ENCODE measurements around the gene CCDC8.
"Not testable (repeated sequence)": the region's sequence is repeated elsewhere in the genome, so short reads cannot be mapped to it uniquely, and the experiment has no call there.

CCDC8 gene, protein sequence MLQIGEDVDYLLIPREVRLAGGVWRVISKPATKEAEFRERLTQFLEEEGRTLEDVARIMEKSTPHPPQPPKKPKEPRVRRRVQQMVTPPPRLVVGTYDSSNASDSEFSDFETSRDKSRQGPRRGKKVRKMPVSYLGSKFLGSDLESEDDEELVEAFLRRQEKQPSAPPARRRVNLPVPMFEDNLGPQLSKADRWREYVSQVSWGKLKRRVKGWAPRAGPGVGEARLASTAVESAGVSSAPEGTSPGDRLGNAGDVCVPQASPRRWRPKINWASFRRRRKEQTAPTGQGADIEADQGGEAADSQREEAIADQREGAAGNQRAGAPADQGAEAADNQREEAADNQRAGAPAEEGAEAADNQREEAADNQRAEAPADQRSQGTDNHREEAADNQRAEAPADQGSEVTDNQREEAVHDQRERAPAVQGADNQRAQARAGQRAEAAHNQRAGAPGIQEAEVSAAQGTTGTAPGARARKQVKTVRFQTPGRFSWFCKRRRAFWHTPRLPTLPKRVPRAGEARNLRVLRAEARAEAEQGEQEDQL

GRCh38 chr19:46413262-46414031, at the start of gene CCDC8:
Gene CCDC8, minus strand, starts transcription at chr19:46413564. Its CDS starts 754 bp downstream, at chr19:46412810.
- DNase-seq, result peak in 1 of 3 experiments; percentile 38

DNA sequence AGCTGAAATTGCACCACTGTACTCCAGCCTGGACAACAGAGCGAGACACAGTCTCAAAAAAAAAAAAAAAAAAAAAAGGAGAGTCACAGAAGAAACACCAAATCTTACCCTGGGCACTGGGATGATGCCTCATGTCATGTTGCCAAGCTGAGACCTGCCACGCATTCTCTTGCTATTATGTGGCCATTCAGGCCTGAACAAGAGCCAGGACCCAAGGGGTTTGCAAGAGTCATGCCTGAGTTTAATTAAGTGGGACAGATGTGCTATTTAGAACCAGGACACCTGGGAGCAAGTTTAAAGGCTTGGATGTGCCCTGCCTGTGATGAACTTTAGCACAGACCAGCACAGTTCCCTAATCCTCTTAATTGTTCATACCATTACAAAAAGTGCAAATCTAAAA, 48.2 kb upstream of the CCDC8 start:
- no peak for DNase-seq

- no peak for DNase-seq
Measured at GRCh38 chr19:46460981-46461380, 47.6 kb upstream of the CCDC8 start.

- DNase-seq, result no peak
Measured at GRCh38 chr19:46460055-46460454, 46.7 kb upstream of the CCDC8 start.

- DNase-seq, result no peak
Measured at GRCh38 chr19:46456930-46457329, 43.6 kb upstream of the CCDC8 start.

- no peak for DNase-seq
Measured at GRCh38 chr19:46454244-46454643, 40.9 kb upstream of the CCDC8 start.

- DNase-seq, result no peak
Measured at GRCh38 chr19:46453661-46454060, 40.3 kb upstream of the CCDC8 start.

GRCh38 chr19:46452186-46452585, 38.8 kb upstream of the CCDC8 start:
- no peak for DNase-seq

DNA sequence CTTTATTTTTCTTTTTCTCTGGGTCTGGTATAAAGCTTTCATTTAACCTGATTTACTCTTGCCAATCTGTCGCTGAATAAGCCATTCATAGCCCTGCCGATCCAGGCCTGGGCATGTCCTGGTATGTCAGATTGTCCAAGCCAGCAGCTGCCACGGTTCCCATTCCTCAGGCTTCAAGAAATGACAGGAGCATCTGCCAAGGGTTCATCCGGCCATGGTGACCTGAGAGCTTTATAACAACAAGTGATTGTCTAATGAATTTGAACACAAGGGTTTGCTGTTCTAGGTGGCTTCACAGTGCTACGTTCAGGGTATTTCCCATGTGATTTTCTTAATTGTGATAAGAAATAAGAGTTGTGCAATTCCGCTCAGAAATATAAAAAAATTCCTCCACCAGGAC, 38.0 kb upstream of the CCDC8 start:
- DNase-seq, result no peak

GRCh38 chr19:46450737-46451136, 37.4 kb upstream of the CCDC8 start:
- DNase-seq, result no peak

DNA sequence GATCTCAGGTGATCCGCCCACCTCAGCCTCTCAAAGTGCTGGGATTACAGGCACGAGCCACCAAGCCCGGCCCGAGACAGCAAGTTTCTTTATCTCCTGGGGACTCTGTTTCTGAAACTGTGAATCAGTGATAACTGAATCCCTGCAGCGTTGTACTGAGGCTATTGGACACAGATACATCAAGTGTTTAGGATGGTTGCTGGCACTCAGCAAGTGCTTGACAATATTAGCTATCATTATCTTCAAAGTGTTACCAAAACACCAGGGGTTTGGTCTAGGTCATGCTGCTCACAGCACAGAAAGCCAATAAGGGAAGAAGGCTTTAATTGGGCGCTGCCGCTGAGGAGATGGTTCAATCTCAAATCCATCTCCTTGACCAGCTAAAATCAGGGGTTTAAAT, 35.9 kb upstream of the CCDC8 start:
- peak in 1 of 3 experiments; percentile 40 for DNase-seq

DNA sequence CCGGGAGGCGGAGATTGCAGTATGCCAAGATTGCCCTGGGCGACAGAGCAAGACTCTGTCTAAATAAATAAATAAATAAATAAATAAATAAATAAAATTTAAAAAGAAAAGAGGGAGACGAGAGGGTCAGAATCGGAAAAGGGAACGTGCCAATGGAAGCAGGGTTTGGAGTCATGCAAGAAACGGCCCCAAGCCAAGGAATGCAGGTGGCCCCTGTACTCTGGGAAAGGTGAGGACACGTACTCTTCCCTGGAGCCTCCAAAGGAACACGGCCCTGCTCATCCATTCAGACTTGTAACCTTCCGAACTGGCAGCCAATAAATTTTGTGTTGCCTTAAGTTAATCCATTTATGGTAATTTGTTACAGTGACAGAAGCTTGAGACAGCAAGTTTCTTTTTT, 35.2 kb upstream of the CCDC8 start:
- no peak for DNase-seq

DNA sequence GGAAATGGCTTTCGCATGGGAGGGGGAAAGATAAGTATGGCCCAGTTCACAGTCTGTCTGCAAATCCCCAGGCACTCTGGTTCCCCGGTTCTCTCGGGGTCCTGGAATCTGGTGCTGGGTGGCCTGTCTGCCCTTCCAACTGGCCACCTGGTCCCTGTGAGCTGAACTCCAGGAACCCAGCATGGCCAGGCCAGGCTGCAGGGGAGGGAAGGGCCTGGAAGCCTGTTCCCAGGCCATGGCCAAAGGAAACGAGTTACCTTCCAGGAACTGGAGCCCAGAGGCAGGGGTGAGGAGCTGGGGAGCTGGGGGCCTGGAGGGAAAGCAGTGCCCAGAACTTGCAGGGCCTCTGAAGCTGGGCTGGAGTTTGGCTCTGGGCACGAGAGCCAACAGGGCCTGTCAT, 34.5 kb upstream of the CCDC8 start:
- no peak for DNase-seq

DNA sequence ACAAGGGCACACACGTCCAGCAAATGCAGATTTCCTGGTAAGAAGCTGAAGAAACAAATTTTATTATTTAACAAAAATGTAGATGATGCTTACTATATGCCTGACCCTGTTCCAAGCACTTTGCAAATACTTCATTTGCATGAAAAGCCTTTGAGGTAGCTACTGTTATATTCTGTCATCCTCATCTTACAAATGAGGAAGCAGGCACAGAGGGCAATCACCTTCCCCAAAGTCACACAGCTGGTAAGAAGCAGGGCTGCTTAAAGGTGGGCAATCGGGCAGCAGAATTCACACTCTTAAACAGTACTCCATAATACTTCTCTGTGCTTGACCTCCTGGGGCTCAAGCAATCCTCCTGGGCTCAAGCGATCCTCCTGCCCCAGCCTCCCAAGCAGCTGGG, 33.6 kb upstream of the CCDC8 start:
- no peak for DNase-seq

DNA sequence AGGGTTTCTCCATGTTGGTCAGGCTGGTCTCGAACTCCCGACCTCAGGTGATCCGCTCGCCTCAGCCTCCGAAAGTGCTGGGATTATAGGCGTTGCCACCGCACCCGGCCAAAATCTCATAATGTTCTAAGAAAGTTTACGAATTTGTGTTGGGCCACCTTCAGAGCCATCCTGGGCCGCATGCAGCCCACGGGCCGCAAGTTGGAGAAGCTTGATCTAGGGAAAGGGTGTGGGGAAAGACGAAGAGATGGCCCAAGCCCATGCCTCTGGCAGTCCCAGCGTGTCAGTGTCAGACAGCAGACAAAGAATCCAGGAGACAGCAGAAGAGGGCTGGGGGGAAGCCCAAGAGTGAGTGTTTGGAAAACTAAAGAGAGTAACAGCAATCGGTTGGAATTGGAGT, 32.7 kb upstream of the CCDC8 start:
- no peak for DNase-seq

- no peak for DNase-seq
Measured at GRCh38 chr19:46442808-46443450, 29.6 kb upstream of the CCDC8 start.

DNA sequence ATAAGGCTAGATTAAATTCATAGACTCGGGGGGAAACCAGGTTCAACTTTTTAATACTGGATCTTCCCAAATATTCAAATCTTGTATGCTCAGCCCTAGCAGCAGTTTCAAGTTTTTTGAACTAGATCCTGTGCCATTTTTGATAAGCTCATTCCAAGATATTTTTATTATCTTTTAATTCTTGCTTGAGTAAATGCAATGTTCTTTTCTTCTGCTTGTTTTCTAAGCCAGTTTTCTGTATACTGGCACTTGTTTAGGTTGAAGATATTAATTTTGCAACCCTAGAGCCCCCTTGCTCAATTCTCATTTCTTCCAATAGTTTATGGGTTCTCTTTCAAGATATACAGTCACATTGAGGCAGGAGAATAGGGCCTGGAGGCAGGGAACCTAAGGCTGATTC, 28.5 kb upstream of the CCDC8 start:
- DNase-seq, result no peak

DNA sequence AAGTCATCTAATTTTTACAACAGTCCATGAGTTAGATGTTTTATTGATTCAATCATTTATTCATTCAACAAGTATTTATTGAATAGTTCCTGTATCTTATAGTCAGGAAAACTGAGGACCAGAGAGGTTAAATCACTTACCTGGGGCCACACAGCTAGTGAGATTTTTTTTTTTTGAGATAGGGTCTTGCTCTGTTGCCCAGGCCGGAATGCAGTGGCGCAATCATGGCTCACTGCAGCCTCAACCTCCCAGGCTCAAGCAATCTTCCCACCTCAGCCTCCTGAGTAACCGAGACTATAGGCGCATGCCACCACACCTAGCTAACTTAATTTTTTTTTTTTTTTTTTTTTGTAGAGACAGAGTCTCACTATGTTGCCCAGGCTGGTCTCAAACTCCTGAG, 22.3 kb upstream of the CCDC8 start:
- not testable (repeated sequence) for DNase-seq

DNA sequence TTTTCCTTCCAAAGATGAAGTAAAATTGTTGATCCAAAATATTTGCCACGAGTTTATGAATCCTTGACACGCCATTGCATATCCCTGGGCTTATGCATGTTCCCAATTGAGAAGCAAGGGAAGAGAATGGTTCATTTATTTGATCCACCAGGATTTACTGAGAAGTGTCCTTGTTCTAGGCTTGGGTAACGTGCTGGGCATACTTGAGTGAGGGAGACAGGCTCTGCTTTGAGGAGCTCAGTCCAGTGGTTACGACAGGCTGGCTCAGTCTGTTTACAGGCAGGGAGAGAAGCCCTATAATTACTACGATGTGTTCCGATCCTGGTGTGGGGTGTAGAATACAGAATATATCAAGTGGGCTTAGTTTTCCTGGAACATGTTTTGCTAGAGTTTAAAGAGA, 21.6 kb upstream of the CCDC8 start:
- peak in 1 of 3 experiments; percentile 50 for DNase-seq

DNA sequence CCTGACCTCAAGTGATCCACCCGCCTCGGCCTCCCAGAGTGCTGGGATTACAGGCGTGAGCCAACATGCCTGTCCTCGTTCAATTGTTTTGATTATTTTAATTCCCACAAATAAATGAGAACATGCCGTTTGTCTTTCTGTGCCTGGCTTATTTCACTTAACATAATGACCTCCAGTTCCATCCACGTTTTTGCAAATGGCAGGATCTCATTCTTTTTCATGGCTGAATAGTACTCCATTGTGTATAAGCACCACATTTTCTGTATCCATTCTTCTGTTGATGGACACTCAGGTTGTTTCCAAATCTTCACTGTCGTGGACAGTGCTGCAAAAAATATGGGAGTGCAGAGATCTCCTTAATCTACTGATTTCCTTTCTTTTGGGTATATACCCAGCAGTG, 20.1 kb upstream of the CCDC8 start:
- not testable (repeated sequence) for DNase-seq

- no peak for DNase-seq
Measured at GRCh38 chr19:46431824-46432223, 18.5 kb upstream of the CCDC8 start.

GRCh38 chr19:46429999-46430398, 16.6 kb upstream of the CCDC8 start:
- DNase-seq, result peak in 1 of 3 experiments; percentile 17

Data from NCI-H1417 (cell line).